Panc1 (cell line): ENCODE data around the gene WFDC12.

Experiments
- POLR2AphosphoS5 ChIP-seq: IDR thresholded peaks from 2 replicates; pipeline ENCODE4 v1.6.1; 2012; ENCODE audit warnings: mild to moderate bottlenecking, low read depth, low read length, moderate library complexity
- TF ChIP-seq, protein P1 (sequence below): fragments of 450-650 bp; IDR thresholded peaks from 2 replicates; pipeline ENCODE4 v1.5.1; 2017; ENCODE audit warnings: mild to moderate bottlenecking

DNA sequence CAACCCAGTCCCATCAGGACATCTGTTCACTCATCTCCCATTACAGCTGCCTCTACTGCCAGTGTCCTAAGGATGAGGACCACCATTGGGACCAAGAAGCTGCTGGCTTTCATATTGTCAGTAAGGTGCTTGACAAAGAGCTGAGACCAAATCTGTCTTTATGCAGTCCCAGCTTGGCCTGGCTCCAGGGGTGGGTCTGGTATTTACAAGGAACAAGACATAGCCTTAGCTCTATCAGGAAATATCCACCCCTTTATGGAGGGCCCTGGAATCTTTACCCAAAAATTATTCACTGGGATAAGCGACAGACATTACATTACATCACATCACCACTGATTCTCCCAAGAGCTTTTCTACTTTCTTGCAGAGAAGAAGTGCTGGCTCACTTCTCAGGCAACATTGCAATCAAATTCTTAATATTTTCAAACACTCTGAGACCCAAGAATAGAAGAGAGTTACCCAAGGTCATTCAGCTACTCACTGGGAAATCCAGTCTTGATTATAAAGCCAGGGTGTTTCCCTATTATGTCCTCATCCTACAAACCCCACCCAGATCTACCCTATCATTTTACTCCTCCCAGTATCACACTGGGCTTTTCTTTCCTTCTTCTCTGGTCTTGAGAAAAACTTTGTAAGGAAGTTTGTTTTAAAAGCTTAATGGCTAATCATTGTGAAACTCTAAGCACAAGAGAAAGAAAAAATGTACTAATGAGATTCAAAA is 39.0 kb upstream of the WFDC12 start:
- TF ChIP-seq, protein P1, sequence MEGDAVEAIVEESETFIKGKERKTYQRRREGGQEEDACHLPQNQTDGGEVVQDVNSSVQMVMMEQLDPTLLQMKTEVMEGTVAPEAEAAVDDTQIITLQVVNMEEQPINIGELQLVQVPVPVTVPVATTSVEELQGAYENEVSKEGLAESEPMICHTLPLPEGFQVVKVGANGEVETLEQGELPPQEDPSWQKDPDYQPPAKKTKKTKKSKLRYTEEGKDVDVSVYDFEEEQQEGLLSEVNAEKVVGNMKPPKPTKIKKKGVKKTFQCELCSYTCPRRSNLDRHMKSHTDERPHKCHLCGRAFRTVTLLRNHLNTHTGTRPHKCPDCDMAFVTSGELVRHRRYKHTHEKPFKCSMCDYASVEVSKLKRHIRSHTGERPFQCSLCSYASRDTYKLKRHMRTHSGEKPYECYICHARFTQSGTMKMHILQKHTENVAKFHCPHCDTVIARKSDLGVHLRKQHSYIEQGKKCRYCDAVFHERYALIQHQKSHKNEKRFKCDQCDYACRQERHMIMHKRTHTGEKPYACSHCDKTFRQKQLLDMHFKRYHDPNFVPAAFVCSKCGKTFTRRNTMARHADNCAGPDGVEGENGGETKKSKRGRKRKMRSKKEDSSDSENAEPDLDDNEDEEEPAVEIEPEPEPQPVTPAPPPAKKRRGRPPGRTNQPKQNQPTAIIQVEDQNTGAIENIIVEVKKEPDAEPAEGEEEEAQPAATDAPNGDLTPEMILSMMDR: no peak
- TF ChIP-seq POLR2AphosphoS5: no peak
